ENCODE results near the gene SERPINA1. TPM values are rescaled to one million over a fixed set of nuclear protein-coding genes. Genes with fewer than 3 reads are reported as not detected.
A peak's percentile ranks its signal among the peaks of the same experiment; 100 is the strongest.

The SERPINA1 gene
- total RNA-seq, 1 donor from 2014 or later: 6.1 TPM

GRCh38 chr14:94340533-94340932 lies 47.9 kb downstream of the SERPINA1 start:
- no peaks in the 10 kb centered on the region for H3K27me3 ChIP-seq
- intact Hi-C loops (cut with DNase I): no loop called here
- TF ChIP-seq CTCF (IDR thresholded peaks at IDR 0.05) (no peak), POLR2AphosphoS5 (IDR thresholded peaks at IDR 0.05; ENCODE audit: insufficient read depth in 1 of 2, low read depth in 1 of 2) (no peak), POLR2A (IDR thresholded peaks at IDR 0.05) (no peak)
- peaks cover 32% of the 10 kb centered on the region for H3K4me1 ChIP-seq
- no peaks in the 10 kb centered on the region for H3K9me3 ChIP-seq
- no peaks in the 10 kb centered on the region for H3K36me3 ChIP-seq
- H3K4me3 ChIP-seq: no peak overlapping the region
- DNase-seq (ENCODE audit: extremely low spot score in 2 of 2): no peak
- peak overlapping the region; percentile 81 for H3K27ac ChIP-seq

- Histone ChIP-seq H3K27ac (no peak overlapping the region), H3K36me3 (no peaks in the 10 kb centered on the region), H3K4me3 (no peak overlapping the region), H3K27me3 (no peaks in the 10 kb centered on the region), H3K4me1 (peaks cover 20% of the 10 kb centered on the region), H3K9me3 (no peaks in the 10 kb centered on the region)
- intact Hi-C loops (cut with DNase I): no loop called here
- TF ChIP-seq POLR2A (IDR thresholded peaks at IDR 0.05): no peak
- no peak for TF ChIP-seq CTCF (IDR thresholded peaks at IDR 0.05)
- TF ChIP-seq POLR2AphosphoS5 (IDR thresholded peaks at IDR 0.05; ENCODE audit: insufficient read depth in 1 of 2, low read depth in 1 of 2): no peak
- DNase-seq (ENCODE audit: extremely low spot score in 2 of 2): no peak
Observed at GRCh38 chr14:94338023-94338422, 50.4 kb downstream of the SERPINA1 start.

GRCh38 chr14:94337274-94337673 lies 51.1 kb downstream of the SERPINA1 start:
- Histone ChIP-seq H3K27ac (peak overlapping the region; percentile 1), H3K9me3 (no peaks in the 10 kb centered on the region), H3K4me1 (peaks cover 13% of the 10 kb centered on the region), H3K27me3 (no peaks in the 10 kb centered on the region), H3K4me3 (no peak overlapping the region), H3K36me3 (no peaks in the 10 kb centered on the region)
- no peak for DNase-seq (ENCODE audit: extremely low spot score in 2 of 2)
- TF ChIP-seq POLR2A (IDR thresholded peaks at IDR 0.05): no peak
- TF ChIP-seq POLR2AphosphoS5 (IDR thresholded peaks at IDR 0.05; ENCODE audit: insufficient read depth in 1 of 2, low read depth in 1 of 2): no peak
- TF ChIP-seq CTCF (IDR thresholded peaks at IDR 0.05): no peak
- intact Hi-C loops (cut with DNase I): no loop called here

- Histone ChIP-seq H3K9me3 (no peaks in the 10 kb centered on the region), H3K36me3 (no peaks in the 10 kb centered on the region), H3K27me3 (no peaks in the 10 kb centered on the region), H3K4me3 (no peak overlapping the region), H3K4me1 (peaks cover 12% of the 10 kb centered on the region), H3K27ac (peak overlapping the region; percentile 66)
- intact Hi-C loops (cut with DNase I): no loop called here
- TF ChIP-seq CTCF (IDR thresholded peaks at IDR 0.05) (no peak), POLR2AphosphoS5 (IDR thresholded peaks at IDR 0.05; ENCODE audit: insufficient read depth in 1 of 2, low read depth in 1 of 2) (peak in 1 of 2 donors; percentile 84)
- no peak for DNase-seq (ENCODE audit: extremely low spot score in 2 of 2)
Observed at GRCh38 chr14:94334872-94335271, 53.5 kb downstream of the SERPINA1 start.

- no peak for DNase-seq (ENCODE audit: extremely low spot score in 2 of 2)
- Histone ChIP-seq H3K27me3 (no peaks in the 10 kb centered on the region), H3K4me1 (peaks cover 12% of the 10 kb centered on the region), H3K27ac (no peak overlapping the region), H3K9me3 (no peaks in the 10 kb centered on the region), H3K36me3 (no peaks in the 10 kb centered on the region), H3K4me3 (no peak overlapping the region)
- intact Hi-C loops (cut with DNase I): no loop called here
- TF ChIP-seq POLR2AphosphoS5 (IDR thresholded peaks at IDR 0.05; ENCODE audit: insufficient read depth in 1 of 2, low read depth in 1 of 2): no peak
- no peak for TF ChIP-seq CTCF (IDR thresholded peaks at IDR 0.05)
- no peak for TF ChIP-seq POLR2A (IDR thresholded peaks at IDR 0.05)
Observed at GRCh38 chr14:94332587-94332986, 55.8 kb downstream of the SERPINA1 start.

Data from vagina (tissue), 2 donors.